ENCODE measurements around the gene MFSD11. TPM values are rescaled to one million over a fixed set of nuclear protein-coding genes. Genes with fewer than 3 reads are reported as not detected.
"Not testable (repeated sequence)": the region's sequence is repeated elsewhere in the genome, so short reads cannot be mapped to it uniquely, and the experiment has no call there.

The MFSD11 gene
- total RNA-seq, 1 experiment from 2014 or later = 23.9 TPM

DNA sequence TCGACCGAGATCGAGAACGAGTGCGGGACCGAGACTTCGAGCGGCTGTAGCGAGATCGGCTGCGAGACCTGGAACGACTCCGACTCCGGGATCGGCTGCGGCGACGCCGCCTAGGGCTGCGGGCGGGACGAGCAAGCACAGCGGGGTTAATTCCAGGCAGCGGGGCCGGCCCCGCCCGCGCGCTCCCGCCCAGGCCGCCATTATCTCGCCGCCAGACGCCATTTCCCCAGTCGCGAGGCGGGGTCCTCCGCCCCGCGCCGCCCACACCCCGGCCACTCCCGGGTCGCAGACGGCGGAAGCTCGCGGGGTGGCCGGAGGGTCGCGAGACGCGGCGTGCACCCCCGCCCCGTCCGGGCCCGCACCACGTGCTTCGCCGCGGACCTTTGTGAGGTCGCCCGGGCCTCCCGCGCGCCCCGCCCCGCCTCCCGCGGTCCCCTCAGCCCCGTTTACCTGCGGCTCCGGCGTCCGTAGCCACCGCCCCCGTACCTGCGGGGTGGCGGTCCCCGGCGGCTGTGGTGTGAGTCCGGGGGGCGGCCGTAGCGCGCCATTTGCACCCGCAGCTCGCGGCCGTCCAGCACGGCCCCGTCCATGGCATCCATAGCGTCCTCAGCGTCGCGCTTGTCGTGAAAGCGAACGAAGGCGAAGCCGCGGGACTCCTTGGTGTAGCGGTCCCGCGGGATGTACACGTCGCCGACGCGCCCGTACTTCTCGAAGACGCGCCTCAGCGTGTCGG is 1.4 kb upstream of the MFSD11 start:
- peaks cover 74% of the 10 kb centered on the region for H3K36me3 Mint-ChIP-seq (ENCODE audit: insufficient read depth, unreplicated experiment)
- H3K27ac Mint-ChIP-seq (ENCODE audit: unreplicated experiment) = peak overlapping the region; percentile 97
- peak; percentile 68 for DNase-seq
- peaks cover 24% of the 10 kb centered on the region for H3K4me1 Mint-ChIP-seq (ENCODE audit: low read depth, unreplicated experiment)
- peak overlapping the region; percentile 93 for H3K4me3 Mint-ChIP-seq (ENCODE audit: low read depth, unreplicated experiment)
- no peaks in the 10 kb centered on the region for H3K9me3 Mint-ChIP-seq (ENCODE audit: low read depth, unreplicated experiment)
- no peaks in the 10 kb centered on the region for H3K27me3 Mint-ChIP-seq (ENCODE audit: unreplicated experiment)
- no TSS peak for BruUV-seq (replicated peaks)
- CTCF ChIA-PET = no interaction called here
- TF ChIP-seq, protein P1, sequence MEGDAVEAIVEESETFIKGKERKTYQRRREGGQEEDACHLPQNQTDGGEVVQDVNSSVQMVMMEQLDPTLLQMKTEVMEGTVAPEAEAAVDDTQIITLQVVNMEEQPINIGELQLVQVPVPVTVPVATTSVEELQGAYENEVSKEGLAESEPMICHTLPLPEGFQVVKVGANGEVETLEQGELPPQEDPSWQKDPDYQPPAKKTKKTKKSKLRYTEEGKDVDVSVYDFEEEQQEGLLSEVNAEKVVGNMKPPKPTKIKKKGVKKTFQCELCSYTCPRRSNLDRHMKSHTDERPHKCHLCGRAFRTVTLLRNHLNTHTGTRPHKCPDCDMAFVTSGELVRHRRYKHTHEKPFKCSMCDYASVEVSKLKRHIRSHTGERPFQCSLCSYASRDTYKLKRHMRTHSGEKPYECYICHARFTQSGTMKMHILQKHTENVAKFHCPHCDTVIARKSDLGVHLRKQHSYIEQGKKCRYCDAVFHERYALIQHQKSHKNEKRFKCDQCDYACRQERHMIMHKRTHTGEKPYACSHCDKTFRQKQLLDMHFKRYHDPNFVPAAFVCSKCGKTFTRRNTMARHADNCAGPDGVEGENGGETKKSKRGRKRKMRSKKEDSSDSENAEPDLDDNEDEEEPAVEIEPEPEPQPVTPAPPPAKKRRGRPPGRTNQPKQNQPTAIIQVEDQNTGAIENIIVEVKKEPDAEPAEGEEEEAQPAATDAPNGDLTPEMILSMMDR (IDR thresholded peaks at IDR 0.05; ENCODE audit: unreplicated experiment) = no peak
- intact Hi-C loops (cut with micrococcal nuclease; ENCODE audit: unreplicated experiment) = no loop called here

DNA sequence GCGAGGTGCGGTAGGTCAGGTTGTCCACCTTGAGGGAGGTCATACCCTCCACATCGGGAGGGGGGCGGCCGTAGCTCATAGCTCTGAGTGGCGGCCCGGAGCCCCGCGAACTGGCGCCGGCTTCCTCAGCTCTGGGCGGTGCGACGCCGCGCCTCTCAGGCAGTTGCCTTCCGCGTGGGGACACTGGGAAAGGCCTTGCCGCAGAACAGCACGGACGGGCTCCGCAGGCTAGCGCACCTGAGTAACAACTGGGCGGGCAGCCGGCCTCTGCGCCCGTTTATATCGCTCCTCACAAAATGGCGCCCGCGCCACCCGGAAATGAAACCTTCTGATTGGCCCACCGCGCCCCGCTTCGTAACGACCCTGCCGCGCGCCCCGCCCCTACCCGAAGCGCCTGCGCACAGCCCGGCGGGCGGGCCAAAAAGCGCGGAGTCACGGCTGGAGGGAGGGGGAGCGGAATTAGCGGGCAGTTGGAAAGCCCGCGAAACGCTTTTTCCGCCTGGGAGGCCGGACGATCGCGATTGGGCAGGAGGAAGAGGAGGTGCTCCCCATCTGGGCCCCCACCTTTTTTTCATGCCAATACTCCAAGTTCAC is 740 bp upstream of the MFSD11 start, which contains the start of gene SRSF2:
Gene SRSF2 (minus strand): TSS at position 250 of the 594 bp plus-strand sequence. CDS start 171 bp downstream, at position 79.
- peak; percentile 98 for DNase-seq
- TF ChIP-seq, protein P1 (IDR thresholded peaks at IDR 0.05; ENCODE audit: unreplicated experiment) = no peak
- Mint-ChIP-seq H3K9me3 (ENCODE audit: low read depth, unreplicated experiment) (no peaks in the 10 kb centered on the region), H3K4me3 (ENCODE audit: low read depth, unreplicated experiment) (peak within 1 kb of the TSS; percentile 93), H3K27me3 (ENCODE audit: unreplicated experiment) (no peaks in the 10 kb centered on the region), H3K27ac (ENCODE audit: unreplicated experiment) (peak within 1 kb of the TSS; percentile 97), H3K36me3 (ENCODE audit: insufficient read depth, unreplicated experiment) (peaks cover 70% of the 10 kb centered on the region), H3K4me1 (ENCODE audit: low read depth, unreplicated experiment) (peaks cover 24% of the 10 kb centered on the region)
- intact Hi-C loops (cut with micrococcal nuclease; ENCODE audit: unreplicated experiment) = no loop called here
- CTCF ChIA-PET = no interaction called here
- BruUV-seq (replicated peaks) = no TSS peak

DNA sequence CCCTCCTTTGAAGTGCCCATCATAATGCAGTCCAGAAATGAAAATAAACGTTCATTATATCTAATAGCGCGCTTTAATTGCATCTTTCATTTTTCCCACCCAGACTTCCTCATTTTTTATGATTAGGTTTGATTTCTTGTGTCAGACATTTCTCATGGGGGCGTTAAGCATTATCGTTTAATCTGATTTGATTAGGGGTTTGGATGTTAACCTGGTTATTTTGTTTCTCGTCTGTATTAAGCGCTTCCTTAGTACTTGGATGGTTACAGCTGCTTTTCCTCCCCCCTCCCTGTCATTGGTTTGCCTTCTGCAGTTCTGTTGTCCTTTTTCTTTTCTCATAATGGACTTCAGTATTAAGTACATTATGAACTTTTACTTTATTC is 540 bp downstream of the MFSD11 start:
- DNase-seq = no peak
- CTCF ChIA-PET = interaction anchor here (0.6 kb wide), 1 partner anchor 328 kb away, joined by 4 read pairs; no protein-coding TSS in a partner anchor
- TF ChIP-seq, protein P1 (IDR thresholded peaks at IDR 0.05; ENCODE audit: unreplicated experiment) = no peak
- H3K27me3 Mint-ChIP-seq (ENCODE audit: unreplicated experiment) = no peaks in the 10 kb centered on the region
- peaks cover 20% of the 10 kb centered on the region for H3K4me1 Mint-ChIP-seq (ENCODE audit: low read depth, unreplicated experiment)
- intact Hi-C loops (cut with micrococcal nuclease; ENCODE audit: unreplicated experiment) = no loop called here
- peak overlapping the region; percentile 89 for H3K27ac Mint-ChIP-seq (ENCODE audit: unreplicated experiment)
- peaks cover 60% of the 10 kb centered on the region for H3K36me3 Mint-ChIP-seq (ENCODE audit: insufficient read depth, unreplicated experiment)
- H3K4me3 Mint-ChIP-seq (ENCODE audit: low read depth, unreplicated experiment) = peak overlapping the region; percentile 93
- no TSS peak for BruUV-seq (replicated peaks)
- H3K9me3 Mint-ChIP-seq (ENCODE audit: low read depth, unreplicated experiment) = no peaks in the 10 kb centered on the region

DNA sequence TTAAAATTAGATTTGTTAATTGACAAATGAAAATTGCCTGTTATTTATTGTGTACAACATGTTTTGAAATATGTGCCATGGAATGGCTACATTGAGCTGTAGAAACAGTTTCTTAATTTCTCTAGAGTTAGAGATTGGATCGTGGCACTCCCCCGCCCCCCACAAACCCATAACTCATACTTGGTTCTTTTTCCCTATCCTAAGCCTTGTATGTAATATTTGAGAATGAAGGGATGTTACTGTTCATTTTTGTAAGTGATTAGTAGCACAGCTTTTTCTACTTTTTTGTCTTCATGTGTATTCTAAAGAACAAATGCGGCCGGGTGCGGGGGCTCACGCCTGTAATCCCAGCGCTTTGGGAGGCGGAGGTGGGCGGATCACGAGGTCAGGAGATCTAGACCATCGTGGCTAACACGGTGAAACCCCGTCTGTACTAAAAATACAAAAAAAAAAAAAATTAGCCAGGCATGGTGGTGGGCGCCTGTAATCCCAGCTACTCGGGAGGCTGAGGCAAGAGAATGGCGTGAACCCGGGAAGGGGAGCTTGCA is 1.7 kb downstream of the MFSD11 start:
- BruUV-seq (replicated peaks); DNase-seq; H3K9me3 Mint-ChIP-seq (ENCODE audit: low read depth, unreplicated experiment); H3K4me1 Mint-ChIP-seq (ENCODE audit: low read depth, unreplicated experiment); H3K4me3 Mint-ChIP-seq (ENCODE audit: low read depth, unreplicated experiment); intact Hi-C loops (cut with micrococcal nuclease; ENCODE audit: unreplicated experiment); H3K27me3 Mint-ChIP-seq (ENCODE audit: unreplicated experiment); H3K27ac Mint-ChIP-seq (ENCODE audit: unreplicated experiment): not testable (repeated sequence)
- CTCF ChIA-PET = interaction anchor here (0.5 to 0.6 kb wide), 2 partner anchors 549 to 1805 kb away, joined by 3 to 4 read pairs; no protein-coding TSS in a partner anchor
- peaks cover 48% of the 10 kb centered on the region for H3K36me3 Mint-ChIP-seq (ENCODE audit: insufficient read depth, unreplicated experiment)

Data from Calu3 (cell line).